NCI-H2171 treated with DMSO at 0.1 percent for 48 hours (cell line): Measurements from ENCODE around the gene TMEM179B.
"Not testable (repeated sequence)": the region's sequence is repeated elsewhere in the genome, so short reads cannot be mapped to it uniquely, and the experiment has no call there.

Experiments
- DNase-seq: peaks from one replicate; lab custom pipeline; 2025; lab: John Stamatoyannopoulos, UW

Gene TMEM179B, protein sequence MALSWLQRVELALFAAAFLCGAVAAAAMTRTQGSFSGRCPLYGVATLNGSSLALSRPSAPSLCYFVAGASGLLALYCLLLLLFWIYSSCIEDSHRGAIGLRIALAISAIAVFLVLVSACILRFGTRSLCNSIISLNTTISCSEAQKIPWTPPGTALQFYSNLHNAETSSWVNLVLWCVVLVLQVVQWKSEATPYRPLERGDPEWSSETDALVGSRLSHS

DNA sequence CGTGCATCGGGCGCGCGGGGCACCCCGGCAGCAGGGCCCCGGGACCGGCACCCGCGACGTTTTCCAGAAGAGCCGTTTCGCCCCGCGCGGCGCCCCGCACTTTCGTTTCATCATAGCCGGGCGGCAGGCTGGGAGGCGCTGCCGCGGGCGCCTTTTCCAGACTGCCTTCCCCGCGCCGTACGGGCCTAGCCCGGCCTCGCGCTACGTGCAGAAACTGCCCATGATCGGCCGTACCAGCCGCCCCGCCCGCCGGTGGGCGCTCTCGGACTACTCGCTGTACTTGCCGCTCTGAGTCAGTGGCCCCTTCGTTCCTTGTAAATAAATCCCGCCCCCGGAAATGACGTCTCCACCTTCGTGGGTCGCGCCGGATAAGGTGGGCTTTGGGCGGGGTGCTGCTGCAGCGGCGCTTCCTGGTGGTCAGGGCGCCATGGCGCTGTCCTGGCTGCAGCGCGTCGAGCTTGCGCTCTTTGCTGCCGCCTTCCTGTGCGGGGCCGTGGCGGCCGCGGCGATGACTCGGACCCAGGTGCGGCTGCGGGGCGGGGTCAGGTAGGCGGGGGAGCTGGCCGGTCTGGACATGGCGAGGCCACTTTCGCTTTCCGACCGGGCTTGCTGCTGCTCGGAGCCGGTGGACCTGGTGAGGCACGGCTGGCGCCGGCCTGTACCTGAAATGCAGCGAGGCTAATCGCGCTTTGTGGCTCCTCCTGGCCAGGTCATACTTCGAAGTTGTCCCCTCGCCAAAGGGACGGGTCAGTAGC lies at the start of gene TMEM179B:
TMEM179B (plus strand) TSS at position 398 of the 755 bp plus-strand sequence; CDS start at position 428, 30 bp downstream.
- peak; percentile 97 for DNase-seq

DNA sequence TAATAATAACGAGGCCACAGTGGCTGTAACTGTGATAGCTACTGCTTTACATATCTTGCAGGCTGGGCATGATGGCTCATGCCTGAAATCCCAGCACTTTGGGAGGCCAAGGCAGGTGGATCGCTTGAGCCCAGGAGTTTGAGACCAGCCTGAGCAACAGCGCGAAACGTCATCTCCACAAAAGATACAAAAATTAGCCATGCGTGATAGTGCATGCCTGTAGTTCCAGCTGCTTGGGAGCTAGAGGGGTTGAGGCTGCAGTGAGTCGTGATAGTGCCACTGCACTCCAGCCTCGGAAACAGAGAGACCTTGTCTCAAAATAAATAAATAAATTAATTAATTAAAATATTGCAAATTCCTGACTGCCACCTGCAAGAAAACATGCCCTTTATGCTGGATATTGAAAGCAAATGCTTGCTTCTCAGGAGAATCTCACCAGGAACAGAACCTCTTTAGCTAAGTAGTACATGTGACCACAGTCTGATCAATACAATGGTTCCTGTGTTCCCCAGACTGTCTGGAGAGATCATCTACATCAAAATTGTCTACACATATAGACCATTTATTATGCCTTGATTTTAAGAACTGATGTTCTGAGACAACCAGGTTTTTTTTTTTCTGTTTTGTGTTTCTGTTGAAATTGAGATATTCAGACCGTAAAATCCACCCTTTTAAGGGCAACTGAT lies 39.6 kb upstream of the TMEM179B start:
- DNase-seq = peak; percentile 6

DNA sequence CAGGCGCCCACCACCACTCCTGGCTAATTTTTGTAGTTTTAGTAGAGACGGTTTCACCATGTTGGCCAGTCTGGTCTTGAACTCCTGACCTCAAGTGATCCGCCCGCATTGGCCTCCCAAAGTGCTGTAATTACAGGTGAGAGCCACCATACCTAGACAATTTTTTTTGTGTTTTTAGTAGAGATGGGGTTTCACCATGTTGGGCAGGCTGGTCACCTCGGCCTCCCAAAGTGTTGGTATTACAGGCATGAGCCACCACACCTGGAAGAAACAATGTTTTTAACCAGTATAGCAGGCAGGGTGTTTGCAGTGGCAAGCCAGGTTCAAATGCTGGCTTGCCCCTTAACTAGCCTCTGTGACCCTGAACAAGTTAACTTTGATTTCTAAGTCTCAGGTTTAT lies 37.3 kb upstream of the TMEM179B start:
- DNase-seq = not testable (repeated sequence)

DNA sequence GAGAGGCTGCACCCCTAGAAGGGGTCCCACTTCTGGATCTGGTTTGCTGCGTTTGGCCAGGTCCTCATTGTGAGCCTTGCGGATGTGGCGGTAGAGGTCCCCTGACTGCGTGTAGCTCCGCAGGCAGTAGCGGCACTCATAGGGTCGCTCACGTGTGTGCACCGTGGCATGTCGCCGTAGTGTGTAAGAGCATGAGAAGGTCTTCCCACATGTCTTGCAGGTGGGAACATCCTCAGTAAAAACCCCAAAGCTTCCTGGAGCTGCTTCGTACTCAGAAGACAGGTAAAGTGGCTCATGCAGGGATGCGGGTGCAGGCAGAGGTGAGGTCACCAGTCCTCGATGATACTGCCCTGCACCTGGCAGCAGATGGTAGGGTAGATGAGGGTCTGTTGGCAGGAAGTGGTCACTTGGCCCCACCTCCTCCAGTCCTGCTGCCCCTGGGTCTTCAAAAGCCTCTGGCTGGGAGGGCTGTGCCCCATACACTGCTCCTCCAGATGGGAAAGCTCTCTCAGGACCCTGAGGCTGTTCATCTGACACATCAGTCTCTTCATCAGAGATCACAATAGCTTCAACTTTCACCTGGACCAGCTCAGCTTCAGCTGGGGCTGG lies 34.9 kb upstream of the TMEM179B start:
- no peak for DNase-seq

DNA sequence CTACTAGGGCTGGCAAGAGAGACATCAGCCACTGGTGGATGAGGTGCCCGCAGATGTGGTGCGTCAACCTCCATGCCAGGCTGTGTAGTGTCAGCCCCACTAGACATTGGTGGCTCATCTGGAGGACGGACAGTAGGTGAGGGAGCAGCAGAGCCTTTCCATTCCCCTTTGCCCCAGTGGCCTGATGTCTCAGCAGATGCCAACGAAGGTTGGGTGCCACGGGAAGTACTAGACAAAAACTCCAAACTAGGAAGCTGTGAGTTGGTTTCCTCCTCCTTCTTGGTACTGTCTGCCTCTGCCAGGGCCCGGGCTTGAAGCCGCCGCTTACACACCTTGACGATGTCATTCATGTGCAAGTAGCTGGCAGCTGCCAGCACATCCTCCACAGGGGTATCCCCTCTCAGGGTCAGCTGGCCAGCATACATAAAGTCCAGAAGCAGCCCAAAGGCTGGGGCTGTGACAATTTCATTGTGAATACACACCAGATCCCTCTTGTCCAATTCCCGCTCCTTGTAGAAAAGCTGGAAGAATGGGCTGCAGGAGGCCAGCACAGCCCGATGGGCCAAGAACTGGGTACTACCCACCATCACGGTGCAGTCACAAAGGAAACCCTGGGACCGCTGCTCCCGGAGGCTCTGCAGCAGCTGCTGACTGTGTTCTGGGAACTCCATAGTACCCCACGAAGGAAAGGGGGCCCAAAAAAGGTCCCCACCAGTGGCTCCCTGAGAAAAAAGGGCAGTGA lies 34.0 kb upstream of the TMEM179B start:
- DNase-seq = no peak

DNA sequence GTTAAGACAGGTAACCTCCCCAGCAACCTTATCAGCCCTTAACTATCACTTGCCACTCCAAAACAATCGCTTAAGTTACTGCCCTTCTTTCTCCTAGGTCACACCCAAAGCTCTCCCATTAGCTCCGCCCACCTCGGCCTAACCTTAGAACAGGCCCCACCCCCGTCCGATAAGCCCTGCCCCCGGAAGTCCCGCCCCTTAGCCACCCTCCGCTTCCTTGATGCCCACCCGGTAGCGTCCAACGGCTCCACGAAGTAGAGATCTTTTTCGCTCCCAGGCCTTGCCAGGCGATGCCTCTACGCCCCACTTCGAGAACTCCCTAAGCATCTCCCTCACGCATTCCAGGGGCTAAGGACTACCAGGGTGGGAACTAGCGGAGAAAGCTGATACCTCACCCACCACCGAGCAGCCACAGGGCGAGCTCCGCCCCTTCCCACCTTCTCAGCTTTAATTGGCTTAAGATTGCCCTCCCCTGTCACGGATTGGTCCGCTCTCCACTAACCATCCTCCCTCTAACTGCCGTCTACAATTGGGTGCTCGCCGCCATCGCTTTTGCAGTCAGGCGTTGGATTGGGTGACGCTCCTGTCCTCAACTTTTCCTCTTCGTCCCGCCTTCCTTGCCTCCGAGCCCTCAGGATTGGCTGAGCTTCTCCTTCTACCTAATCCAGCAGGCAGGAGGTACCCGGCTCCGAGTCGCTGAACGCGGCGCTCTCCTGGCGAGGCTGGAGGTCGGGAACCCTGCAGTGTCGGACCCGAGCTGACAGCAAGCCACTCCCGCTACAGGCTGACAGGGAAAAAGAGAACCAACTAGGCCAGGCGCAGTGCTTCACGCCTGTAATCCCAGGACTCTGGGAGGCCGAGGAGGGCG lies 33.2 kb upstream of the TMEM179B start, which contains the start of gene ZBTB3:
ZBTB3 (minus strand) TSS at position 425 of the 868 bp plus-strand sequence. CDS start 496 bp downstream, outside the sequence.
- peak; percentile 100 for DNase-seq

DNA sequence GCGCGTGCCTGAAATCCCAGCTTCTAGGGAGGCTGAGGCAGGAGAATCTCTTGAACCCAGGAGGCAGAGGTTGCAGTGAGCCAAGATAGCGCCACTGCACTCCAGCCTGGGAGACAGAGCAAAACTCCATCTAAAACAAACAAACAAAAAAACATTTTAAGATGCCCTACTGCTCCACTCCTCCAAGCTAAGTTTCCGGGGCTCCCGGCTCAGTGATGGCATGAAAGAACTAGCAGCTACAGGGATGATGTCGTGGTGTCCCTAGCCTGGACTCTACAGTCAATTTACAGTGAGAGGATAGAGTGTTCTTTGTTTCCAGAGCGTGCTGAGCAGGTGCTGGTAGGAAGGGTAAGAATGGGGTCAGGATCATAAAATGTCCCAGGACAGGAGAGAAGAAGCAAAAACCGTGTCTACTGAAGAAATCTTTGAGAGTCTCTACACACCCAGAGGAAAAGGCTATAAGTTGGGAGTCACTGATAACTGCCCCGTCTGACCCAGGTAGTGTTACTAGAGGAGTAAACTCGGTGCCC lies 32.1 kb upstream of the TMEM179B start:
- DNase-seq = no peak

DNA sequence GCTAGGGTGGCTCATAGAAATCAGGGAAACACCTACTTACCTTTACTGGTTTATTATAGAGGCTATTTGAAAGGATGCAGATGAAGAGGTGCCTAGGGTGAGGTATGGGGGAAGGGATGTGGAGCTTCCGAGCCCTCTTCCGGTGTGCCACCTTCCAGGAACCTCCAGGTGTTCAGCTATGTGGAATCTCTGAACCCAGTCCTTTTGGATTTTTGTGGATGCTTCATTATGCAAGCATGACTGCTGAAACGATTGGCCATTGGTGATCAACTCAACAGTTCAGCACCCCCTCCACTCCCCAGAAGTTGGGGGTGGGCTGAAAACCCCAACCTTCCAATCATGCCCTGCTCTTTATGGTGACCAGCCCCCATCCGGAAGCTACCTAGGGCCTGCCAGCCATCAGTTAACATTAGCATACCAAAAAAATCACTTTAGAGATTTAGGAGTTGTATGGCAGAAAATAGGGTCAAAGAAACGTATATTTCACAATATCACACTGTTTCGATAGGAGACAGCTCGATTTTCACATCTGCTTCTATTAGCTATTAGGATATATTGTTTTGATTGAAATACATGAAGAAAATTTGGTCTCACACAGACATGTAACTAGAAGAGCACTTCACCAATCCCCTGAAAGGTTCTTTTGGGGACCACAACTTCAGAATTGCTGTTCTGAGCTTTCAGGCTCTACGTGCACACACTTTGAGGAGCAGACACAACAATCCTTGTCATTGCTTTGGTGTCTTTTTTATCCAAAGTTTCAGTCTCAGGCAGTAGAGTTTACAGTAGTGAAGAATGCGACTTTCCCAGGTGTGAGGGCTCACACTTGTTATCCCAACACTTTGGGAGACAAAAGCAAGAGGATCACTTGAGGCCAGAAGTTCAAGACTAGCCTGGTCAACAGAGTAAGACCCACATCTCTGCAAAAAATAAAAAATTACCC lies 29.1 kb upstream of the TMEM179B start:
- no peak for DNase-seq

DNA sequence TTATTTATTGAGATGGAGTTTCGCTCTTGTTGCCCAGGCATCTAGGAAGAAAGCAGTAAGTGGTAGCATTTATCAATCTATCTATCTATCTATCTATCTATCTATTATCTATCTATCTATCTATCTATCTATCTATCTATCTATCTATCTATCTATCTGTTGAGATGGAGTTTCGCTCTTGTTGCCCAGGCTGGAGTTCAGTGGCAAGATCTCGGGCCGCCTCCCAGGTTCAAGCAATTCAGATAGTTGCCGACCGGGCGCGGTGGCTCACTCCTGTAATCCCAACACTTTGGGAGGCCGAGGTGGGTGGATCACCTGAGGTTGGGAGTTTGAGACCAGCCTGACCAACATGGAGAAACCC lies 26.4 kb upstream of the TMEM179B start:
- DNase-seq = peak; percentile 13

DNA sequence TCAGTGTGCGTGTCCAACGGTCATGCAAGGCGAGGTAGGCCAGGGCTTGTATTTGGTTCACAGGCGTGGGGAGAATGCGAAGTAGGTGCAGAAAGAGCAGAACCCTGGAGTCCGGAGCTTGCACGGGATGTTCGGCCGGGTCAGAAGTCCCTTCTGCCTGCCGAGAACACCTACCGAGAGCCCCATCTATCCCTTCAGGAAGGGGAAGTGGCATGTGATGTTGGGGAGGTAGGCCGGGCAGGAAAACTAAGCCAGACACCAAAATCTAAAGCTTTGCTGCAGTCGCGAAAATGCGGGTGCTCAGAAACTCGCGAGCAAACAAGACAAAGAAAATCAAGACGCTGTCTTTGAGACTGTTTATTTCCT lies 16.4 kb upstream of the TMEM179B start:
- no peak for DNase-seq

DNA sequence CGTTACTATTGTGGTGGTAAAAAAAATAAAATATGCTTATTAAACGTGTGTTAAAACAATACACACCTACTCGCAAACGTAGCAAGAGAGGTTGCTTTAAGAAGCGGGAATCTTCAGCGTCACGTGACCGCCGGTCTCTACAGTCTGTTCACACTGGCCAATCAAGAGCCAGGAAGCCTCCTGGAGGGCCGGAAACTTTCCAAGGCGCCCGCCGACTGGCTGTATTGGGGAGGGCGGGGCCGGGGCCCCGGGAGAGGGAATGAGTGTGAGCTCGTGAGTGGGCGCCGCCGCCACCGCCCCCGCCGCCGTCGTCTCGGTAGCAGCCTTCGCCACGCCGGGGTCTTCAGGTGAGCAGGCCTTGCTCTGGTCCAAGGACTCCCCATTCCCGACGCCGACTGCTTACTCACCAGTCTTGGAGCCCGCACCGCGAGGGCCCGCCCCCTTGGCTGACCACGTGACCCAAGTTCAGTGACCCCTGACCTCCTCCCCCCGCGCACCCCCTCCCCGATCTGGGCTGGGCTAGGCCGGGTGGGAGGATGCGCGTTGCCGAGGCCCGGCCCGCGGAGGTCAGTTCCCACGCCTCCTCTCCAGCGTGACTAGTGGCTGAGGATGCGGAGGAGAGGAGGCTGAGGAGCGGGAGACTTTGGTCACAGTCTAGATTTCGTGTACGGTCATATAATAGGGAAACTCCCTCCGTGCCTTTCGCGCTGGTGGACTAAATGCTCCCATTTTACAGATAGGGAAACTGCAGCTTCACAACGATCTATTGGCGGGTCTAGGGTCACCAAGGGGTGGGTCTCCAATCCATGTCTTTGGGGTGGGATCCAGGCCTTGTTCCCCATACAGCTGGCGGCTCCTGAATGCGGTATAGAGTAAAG lies 15.8 kb upstream of the TMEM179B start, which contains the start of gene TAF6L:
TAF6L (plus strand) TSS at position 253 of the 878 bp plus-strand sequence. CDS start 4,388 bp downstream, outside the sequence.
- peak; percentile 97 for DNase-seq

DNA sequence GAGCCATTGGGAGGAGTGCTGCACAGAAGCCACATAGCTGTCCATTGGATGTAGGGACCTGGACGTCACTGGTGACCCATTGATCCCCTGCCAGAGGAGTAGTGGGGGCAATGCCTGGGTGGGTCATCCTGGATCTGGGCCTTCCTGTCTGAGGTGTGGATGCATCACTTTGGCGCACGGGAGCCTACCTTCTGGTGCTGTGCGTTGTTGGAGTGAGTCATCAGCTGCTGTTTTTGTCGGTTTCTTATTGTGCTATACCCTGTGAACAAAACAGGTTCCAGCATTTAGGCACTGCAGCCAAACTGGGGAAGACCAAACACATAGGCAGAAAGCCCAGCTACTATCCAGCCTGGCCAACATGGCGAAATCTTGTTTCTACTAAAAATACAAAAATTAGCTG lies 12.8 kb upstream of the TMEM179B start:
- DNase-seq = no peak

DNA sequence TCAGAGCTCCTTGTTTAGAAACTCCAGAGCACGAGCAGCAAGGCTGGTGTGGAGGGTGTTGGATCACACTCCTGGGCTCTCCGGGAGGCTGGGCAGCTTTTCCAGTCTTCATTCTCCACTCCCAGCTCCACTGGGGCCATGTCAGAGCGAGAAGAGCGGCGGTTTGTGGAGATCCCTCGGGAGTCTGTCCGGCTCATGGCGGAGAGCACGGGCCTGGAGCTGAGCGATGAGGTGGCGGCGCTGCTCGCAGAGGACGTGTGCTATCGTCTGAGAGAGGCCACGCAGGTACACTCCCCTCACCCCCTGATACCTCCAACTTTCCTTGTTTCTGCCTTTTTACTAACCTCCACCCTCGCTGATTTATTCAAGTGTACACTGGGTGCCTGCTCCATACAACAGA lies 11.6 kb upstream of the TMEM179B start:
- no peak for DNase-seq

DNA sequence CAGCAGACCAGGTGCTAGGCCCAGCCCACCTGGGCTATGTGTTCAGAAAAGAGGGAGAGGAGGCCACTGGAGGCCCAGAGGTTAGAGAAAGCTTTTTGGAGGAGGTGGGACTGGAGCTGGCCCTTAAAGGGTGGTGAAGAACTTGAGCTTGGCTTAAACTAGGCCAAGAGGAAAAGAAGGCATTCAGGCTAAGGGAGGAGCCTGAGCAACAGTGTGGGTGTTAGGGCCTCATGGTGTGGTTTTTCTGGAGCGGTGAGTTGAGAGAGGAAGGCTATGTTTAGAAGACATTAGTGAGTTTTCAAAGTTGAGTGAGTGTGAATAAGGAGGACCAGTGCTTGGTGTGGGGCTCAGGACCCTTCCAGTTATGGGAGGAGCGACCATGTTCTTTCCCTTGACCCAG lies 9.8 kb upstream of the TMEM179B start:
- DNase-seq = no peak

DNA sequence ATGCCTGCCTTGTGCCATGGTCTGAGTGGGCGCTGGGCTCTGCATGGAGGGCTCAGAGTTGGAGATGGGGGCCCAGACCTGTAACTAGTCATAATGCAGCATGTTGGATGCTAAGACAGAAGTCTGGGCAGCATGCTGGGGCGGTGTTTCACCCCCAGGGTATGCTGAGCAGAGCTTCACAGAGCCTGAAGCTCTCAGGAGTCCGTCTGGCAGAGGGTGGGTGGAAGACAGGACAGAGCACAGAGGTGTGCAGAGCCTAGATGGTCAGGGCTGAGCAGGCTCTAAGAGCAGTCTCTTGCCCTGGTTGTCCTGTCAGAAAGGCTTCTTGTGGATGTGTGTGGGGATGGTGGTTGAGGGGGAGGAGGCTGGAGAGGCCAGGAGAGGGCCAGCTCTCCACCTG lies 8.8 kb upstream of the TMEM179B start:
- no peak for DNase-seq

DNA sequence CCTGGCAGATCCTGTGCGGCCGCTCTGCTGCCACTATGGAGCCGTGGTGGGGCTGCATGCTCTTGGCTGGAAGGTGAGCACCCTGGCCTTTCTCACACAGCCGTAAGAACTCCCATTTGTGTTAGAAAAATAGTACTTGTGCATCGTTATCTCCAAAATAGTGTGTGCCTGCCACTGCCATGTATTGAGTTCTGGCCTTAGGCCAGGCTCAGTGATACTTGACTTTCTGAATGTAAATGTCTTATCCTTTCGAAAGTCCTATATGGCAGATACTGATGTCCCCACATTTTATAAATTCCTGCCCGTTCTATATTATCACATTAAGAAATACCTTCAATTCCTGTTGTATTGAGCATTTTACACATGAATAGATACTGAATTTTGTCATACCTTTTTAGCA lies 4.4 kb upstream of the TMEM179B start:
- DNase-seq = no peak

DNA sequence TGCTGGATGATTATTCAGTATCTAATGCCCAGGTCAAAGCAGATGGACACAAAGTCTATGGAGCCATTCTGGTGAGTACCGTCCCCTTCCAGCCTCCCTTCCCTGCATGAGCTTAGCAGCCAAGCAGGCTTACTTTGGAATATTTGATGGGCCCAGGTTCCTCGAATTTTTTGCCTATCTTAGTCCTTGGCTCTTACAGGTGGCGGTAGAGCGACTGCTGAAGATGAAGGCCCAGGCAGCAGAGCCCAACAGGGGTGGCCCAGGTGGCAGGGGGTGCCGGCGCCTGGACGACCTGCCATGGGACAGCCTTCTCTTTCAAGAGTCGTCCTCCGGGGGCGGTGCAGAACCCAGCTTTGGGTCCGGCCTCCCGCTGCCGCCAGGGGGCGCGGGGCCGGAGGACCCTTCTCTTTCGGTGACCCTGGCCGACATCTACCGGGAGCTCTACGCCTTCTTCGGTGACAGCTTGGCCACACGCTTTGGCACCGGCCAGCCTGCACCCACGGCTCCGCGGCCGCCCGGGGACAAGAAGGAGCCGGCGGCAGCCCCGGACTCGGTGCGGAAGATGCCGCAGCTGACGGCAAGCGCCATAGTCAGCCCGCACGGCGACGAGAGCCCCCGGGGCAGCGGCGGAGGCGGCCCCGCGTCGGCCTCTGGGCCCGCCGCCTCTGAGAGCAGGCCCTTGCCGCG lies 741 bp upstream of the TMEM179B start:
- peak; percentile 78 for DNase-seq

DNA sequence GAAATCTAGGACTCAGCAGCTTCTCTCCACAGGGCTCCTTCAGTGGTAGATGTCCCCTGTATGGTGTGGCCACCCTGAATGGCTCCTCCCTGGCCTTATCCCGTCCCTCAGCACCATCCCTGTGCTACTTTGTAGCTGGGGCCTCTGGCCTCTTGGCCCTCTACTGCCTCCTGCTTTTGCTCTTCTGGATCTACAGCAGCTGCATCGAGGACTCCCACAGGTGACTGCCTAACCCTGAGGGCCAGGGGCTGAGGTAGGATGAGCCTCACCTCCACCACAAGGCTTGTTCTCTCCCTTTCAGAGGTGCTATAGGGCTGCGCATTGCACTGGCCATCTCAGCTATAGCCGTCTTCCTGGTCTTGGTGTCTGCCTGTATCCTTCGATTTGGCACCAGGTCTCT lies 1.8 kb downstream of the TMEM179B start:
- no peak for DNase-seq
